SHP77 (cell line): ENCODE data around the gene TMEM255B.
"Not testable (repeated sequence)": the region's sequence is repeated elsewhere in the genome, so short reads cannot be mapped to it uniquely, and the experiment has no call there.

Experiments used
- DNase-seq, 2 experiments: peaks; one replicate each; lab custom pipeline; 2025; lab: John Stamatoyannopoulos, UW

TMEM255B gene

DNA sequence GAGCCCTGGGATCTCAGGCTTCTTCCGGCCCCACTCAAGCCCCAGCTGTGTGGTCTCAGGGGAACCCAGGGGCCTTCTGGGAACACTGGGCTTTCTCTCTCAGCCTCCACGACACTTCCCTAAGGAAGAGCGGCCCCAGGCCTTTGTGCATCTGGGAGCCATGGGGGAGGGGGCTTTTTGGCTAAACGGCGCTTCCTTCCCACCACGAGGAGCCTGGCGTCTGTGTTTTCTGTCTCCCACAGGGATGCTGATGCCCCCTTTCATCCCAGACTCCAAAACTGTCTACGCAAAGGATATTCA lies 24.2 kb upstream of the TMEM255B start:
- DNase-seq, result no peak

DNA sequence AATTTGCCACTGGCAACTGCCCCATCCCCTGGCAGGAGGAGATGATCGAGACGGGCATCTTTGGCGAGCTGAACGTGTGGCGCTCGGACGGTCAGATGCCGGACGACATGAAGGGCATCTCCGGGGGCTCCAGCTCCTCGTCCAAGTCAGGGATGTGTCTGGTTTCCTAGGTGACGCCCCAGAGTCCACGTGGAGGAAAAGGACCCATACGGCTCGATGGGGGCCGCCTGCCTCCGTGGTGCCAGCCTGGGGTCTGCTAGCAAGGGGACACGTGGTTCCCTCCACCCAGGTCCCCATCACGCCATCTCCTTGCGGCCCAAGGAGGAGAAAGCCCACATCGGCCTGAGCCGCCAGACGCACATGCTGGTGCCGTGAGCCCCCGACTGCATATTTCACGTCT lies 23.8 kb upstream of the TMEM255B start:
- no peak for DNase-seq

- DNase-seq, result no peak
Observed at GRCh38 chr13:113735750-113736149, 23.3 kb upstream of the TMEM255B start.

GRCh38 chr13:113736258-113736731 lies 22.7 kb upstream of the TMEM255B start:
- no peak for DNase-seq

DNA sequence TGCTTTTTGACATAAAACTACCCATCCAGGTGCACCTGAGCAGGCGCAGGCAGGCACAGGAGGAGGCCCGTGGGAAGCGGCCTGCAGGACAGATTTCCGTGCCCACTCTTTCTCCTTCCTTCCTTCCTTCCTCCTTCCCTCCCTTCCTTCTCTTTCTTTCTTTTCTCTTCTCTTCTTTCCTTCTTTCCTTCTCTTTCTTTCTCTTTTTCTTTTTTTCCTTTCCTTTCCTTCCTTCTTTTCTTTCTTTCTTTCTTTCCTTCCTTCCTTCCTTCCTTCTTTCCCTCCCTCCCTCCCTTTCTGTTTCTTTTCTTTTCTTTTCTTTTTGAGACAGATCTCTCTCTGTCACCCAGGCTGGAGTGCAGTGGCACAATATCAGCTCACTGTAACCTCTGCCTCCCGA lies 21.2 kb upstream of the TMEM255B start:
- no peak for DNase-seq

- DNase-seq, result no peak
Observed at GRCh38 chr13:113739527-113740285, 19.3 kb upstream of the TMEM255B start.

DNA sequence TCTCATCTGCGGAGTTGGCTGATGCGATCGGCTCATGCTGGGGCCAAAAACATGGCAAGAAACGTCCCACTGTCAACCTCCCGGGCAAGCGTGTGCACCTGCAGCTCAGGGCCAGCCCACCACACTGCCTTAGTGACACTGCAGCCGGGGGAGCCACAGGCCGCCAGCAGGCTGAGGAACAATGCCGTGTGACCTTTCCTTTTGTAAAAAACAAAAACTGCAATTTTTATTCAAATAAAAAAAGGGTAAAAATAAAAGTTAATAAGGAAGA lies 18.8 kb upstream of the TMEM255B start:
- no peak for DNase-seq

- DNase-seq, result no peak
Observed at GRCh38 chr13:113740661-113741060, 18.4 kb upstream of the TMEM255B start.

GRCh38 chr13:113741191-113741668 lies 17.8 kb upstream of the TMEM255B start:
- no peak for DNase-seq

- peak; percentile 76 to 87 for DNase-seq
Observed at GRCh38 chr13:113742000-113742441, 17.0 kb upstream of the TMEM255B start.

GRCh38 chr13:113742445-113743120 lies 16.4 kb upstream of the TMEM255B start:
- peak in 1 of 2 experiments; percentile 56 for DNase-seq

- DNase-seq, result no peak
Observed at GRCh38 chr13:113743366-113744195, 15.4 kb upstream of the TMEM255B start.

DNA sequence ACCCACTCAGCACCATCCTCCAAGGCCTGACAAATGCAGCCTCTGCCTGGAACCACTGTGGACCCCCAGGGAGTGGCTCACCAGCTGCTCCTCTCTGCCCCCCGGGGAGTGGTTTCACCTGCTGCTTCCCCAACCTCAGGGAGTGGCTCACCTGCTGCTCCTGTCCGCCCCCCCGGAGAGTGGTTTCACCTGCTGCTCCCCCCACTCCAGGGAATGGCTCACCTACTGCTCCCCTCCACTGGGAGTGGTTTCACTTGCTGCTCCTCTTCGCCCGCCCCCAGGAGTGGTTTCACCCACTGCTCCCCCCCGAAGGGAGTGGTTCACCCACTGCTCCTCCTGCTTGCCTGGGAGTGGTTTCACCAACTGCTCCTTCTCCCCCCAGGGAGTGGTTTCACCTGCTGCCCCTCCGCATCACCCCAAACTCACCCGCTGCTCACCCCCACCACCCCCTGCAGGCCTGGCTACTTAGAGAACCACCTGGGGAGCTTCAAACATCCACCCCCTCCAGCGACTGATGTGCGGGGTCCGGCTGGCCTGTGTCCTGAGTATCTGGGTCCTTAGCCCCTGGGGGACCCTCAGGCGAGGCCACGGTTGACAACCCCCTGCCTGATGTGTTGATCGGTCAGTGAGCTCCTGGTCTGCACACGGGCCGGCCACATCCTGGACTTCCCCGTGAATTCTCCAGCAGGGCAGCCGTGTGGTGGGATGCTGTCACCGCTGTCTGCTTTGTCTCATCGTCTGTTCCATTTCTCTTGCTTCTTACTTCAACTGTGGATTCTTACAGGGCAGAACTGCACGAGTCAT lies 14.6 kb upstream of the TMEM255B start:
- DNase-seq, result no peak

- DNase-seq, result no peak
Observed at GRCh38 chr13:113745059-113745458, 14.0 kb upstream of the TMEM255B start.

- DNase-seq, result not testable (repeated sequence)
Observed at GRCh38 chr13:113745500-113746142, 13.4 kb upstream of the TMEM255B start.

DNA sequence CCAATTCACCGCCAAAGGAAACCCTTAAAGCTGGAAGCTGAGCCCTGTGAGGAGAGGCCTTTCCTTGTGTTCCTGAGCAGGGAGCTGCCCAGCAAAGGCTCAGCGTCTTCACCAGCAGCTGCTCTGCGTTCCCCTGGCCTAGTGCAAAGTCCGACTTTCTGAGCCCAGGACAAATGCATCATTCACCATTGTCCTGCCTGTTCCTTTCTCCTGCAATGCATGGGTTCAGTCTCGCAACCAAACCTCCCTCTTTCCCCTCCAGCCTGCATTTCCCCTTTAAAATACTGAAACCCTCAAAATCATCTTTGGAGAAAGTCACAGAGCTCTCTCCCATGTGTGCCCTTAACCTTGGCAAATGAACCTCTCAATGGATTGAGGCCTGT lies 12.9 kb upstream of the TMEM255B start:
- no peak for DNase-seq

- no peak for DNase-seq
Observed at GRCh38 chr13:113746671-113747070, 12.4 kb upstream of the TMEM255B start.

DNA sequence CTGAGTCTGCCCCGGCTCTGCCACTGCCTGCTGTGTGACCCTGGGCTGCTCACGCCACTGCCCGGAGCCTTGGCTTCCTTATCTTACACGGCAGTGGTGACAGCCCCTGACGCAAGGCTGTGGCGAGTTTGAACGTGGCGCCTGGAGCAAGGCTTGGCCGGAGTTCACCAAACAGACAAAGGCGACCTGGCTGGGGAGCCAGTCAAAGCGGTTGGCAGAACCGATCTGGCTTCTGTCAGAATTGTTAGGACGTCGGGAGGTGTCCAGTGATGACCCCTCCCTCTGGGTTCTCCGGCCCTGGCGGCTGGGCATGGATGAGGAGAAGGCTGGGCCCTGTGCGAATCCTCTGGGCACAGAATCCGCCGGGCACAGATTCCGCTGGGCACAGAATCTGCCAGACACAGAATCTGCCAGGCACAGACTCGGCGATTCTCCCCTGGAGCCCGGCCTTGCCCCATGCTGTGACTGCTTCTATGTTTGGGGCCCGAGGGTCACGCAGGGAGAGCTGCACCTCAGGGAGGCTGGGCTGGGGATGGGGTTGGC lies 11.7 kb upstream of the TMEM255B start:
- no peak for DNase-seq

- no peak for DNase-seq
Observed at GRCh38 chr13:113748101-113748861, 10.7 kb upstream of the TMEM255B start.

DNA sequence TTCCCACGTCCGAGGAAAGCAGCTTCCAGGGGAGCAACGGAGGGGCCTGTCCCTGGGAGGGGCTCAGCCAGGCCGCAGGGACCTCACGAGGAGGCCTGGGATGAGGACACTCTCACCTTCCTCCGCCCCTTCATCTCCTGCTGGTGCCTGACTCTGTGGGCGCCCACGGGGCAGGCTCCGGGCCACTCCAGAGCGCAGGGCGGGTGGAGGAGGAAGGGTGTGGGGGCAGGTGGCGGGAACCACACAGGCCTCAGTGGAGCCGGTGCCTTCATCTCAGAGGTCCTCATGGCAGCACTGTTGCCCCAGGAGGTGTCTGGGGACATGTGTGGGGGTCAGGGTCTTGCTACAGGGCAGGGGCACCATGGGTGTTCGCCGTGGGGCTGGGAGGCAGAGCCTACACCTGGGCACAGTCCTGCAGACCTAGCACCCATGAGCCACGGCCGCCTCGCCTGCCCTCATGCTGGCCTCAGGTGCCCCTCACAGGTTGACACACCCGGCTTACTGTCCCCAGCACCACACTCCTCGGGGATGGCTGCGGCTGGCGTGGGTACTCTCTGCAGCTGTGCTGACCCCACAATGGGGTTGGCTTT lies 10.1 kb upstream of the TMEM255B start:
- DNase-seq, result no peak
